Psoas muscle (tissue), 8 donors: ENCODE measurements around the gene HOXB9. TPM values are rescaled to one million over a fixed set of nuclear protein-coding genes. Genes with fewer than 3 reads are reported as not detected.

ENCODE experiments used
- ATAC-seq, 4 donors: fragments of 200-7000 bp; cut with Tn5 transposase; one replicate each; pipeline ENCODE4 v1.9.1; 2020; ENCODE audit warnings: moderate library complexity in 3 of 4, mild to moderate bottlenecking in 2 of 4
- DNase-seq, 2 donors: peaks; one replicate each; pipeline ENCODE4 v3.0.0-alpha.2; 2020
- H3K27ac ChIP-seq: fragments of 200-600 bp; one replicate; pipeline ENCODE4 v1.8.0; 2022
- H3K27me3 ChIP-seq, 3 donors: fragments of 200-600 bp in 1 of 3; one replicate each; pipeline versions ENCODE4 v1.6.1 to v1.8.0; 2013 to 2022; ENCODE audit warnings: low read length in 2 of 3, mild to moderate bottlenecking in 2 of 3, moderate library complexity in 1 of 3; ENCODE audit not compliant: insufficient read depth in 3 of 3
- H3K36me3 ChIP-seq, 2 donors: fragments of 200-600 bp in 1 of 2; one replicate each; pipeline versions ENCODE4 v1.6.1 to v1.8.0; 2013 to 2022; ENCODE audit warnings: low read depth in 1 of 2, mild to moderate bottlenecking in 1 of 2, moderate library complexity in 1 of 2; ENCODE audit not compliant: insufficient read depth in 1 of 2
- H3K4me1 ChIP-seq: fragments of 200-600 bp; one replicate; pipeline ENCODE4 v1.8.0; 2022
- H3K4me3 ChIP-seq: fragments of 200-600 bp; one replicate; pipeline ENCODE4 v1.8.0; 2022; ENCODE audit warnings: mild to moderate bottlenecking
- H3K9me3 ChIP-seq: fragments of 200-600 bp; one replicate; pipeline ENCODE4 v1.8.0; 2022
- WGBS, 3 donors: extraction: QIAGEN DNeasy Blood & Tissue Kit; methylation state at CpG; one replicate each; pipeline versions ENCODE4 v1.1.6 to v1.1.7; 2013; 5-methylcytosine and 5-hydroxymethylcytosine counted together
- intact Hi-C, 2 donors: fragments of 100-400 bp; cut with DNase I; formaldehyde crosslinking; loops; one replicate each; pipeline versions ENCODE4 v1.11.0 to v1.14.2; 2022
- polyA plus RNA-seq, 3 donors: library from polyadenylated mRNA; stranded (reverse); fragments of 200-250 nt; gene quantifications; one replicate each; pipeline ENCODE4 v1.2.3, GENCODE V29; 2013
- total RNA-seq, 4 donors: library from RNA; stranded (reverse); fragmentation: NEBNext Ultra II Directional in 2 of 4; extraction: Animal tissue kit (Norgen Biotek cat#: 25700) in 2 of 4; gene quantifications; one replicate each; pipeline versions ENCODE4 v1.2.1 to v1.2.4, GENCODE V29; 2021 to 2023
- TF ChIP-seq, protein P1 (sequence below): fragments of 200-600 bp; IDR thresholded peaks from one replicate; pipeline ENCODE4 v1.8.0; 2022; ENCODE audit warnings: antibody characterized with exemption
- donor health status: healthy with polysubstance abuse.
- donor health status: DM: no; HTN: no; CAD: no; lungs with moderate emphysema.
- donor health status: Bipolar disorder and iron deficiency.
- donor health status: healthy.
- donor health status: DM: yes; HTN: yes; CAD: no.
- donor health status: DM: no; HTN: no; CAD: no.
- donor health status: DM: no; HTN: no; CAD: no.
- donor health status: DM: yes; HTN: yes; CAD: no.

HOXB9 gene
- total and polyA plus RNA-seq, 7 donors, result 0.01 to 0.10 (median 0.03) TPM; not detected in 4

DNA sequence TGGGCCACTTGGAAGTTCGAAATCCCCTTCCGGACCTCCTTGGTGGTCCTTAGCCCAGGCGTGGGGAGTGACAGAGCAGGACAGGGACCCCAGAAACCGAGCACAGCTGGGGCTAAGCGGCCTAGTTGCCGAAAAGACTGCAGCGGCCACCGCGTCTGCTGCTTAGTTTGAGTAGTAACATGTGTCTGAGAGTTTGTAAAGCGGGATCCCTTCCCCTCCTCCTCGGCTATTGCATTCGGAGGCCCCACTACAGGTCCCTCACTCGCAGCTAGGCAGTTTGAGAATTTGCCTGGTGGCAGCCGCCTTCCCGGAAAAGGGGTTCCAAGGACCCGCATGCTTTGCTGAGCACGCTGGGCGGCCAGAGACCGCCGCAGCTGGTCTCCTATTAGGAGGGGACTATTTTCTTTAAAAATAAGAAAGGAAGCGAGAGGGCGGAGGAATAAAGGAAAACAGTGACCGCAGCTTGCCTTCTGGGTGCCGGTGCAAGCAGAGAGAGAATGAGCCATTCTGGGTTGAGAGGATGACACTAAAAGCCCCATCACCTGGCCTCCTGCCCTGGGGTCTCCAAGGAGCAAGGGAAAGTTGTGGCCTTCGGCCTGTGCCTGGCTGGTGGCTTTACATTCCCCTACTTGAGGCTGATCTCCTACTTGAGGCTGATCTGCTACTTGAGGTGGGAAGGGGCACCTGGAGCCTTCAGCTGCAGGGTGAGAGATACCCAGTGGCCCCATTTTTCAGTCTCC is 31.4 kb downstream of the HOXB9 start:
- H3K36me3 ChIP-seq, result no peaks in the 10 kb centered on the region
- no peaks in the 10 kb centered on the region for H3K9me3 ChIP-seq
- H3K4me3 ChIP-seq, result no peak overlapping the region
- TF ChIP-seq, protein P1, sequence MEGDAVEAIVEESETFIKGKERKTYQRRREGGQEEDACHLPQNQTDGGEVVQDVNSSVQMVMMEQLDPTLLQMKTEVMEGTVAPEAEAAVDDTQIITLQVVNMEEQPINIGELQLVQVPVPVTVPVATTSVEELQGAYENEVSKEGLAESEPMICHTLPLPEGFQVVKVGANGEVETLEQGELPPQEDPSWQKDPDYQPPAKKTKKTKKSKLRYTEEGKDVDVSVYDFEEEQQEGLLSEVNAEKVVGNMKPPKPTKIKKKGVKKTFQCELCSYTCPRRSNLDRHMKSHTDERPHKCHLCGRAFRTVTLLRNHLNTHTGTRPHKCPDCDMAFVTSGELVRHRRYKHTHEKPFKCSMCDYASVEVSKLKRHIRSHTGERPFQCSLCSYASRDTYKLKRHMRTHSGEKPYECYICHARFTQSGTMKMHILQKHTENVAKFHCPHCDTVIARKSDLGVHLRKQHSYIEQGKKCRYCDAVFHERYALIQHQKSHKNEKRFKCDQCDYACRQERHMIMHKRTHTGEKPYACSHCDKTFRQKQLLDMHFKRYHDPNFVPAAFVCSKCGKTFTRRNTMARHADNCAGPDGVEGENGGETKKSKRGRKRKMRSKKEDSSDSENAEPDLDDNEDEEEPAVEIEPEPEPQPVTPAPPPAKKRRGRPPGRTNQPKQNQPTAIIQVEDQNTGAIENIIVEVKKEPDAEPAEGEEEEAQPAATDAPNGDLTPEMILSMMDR, result no peak
- H3K27ac ChIP-seq, result no peak overlapping the region
- 66 to 76% (median 73%) methylated on average over 25 of the region's 25 CpGs for WGBS, 3 donors
- peaks cover 0 to 92% (median 40%) of the 10 kb centered on the region in 3 donors for H3K27me3 ChIP-seq
- no peak for DNase-seq
- intact Hi-C loops, result loop anchor here in 1 of 2 donors (10.0 kb wide), 1 partner anchor 570 kb away; no protein-coding TSS in a partner anchor
- ATAC-seq, result no peak
- peaks cover 10% of the 10 kb centered on the region for H3K4me1 ChIP-seq

DNA sequence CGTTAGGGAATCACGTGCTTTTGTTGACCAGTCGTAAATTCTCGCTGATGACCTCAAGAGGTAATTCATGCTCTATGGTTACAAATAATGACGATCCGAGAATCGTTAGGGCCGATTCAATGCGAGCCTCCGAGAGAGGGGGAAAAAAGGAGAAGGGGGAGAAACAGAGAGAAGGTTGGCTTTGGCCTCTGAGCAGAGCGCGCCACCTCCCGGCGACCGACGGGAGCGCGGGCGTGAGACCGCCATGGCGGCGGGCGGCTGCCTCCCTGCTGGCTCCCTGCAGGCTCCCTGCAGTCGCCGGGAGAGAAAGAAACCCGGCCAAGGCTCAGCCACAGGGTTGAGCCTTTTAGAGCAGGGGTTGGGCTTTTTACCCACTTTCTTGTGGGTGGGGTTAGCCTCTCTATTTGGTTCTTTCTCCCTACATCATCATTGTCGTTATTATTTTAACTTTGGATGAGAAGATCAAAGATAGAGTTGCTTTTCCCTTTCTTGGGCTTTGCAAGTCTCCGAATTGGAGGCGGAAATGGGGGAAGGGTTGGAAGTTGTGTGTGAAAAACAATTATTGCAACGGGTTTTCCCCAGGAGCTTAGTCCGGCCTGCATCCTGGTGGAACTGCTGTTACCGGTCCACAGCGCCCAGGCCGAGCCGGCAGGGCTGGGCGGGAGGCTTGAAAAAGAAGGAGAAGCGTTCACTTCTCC is 32.2 kb downstream of the HOXB9 start:
- Histone ChIP-seq H3K9me3 (no peaks in the 10 kb centered on the region), H3K27ac (no peak overlapping the region), H3K4me1 (peaks cover 10% of the 10 kb centered on the region), H3K36me3 (no peaks in the 10 kb centered on the region), H3K27me3 (peaks cover 0 to 91% (median 41%) of the 10 kb centered on the region in 3 donors), H3K4me3 (peak overlapping the region; percentile 50)
- peak; percentile 68 to 76 (median 72) for ATAC-seq
- DNase-seq, result peak; percentile 83 to 85
- 16 to 19% (median 18%) methylated on average over 31 to 37 of the region's 37 CpGs for WGBS, 3 donors
- intact Hi-C loops, result loop anchor here in 1 of 2 donors (10.0 kb wide), 1 partner anchor 569 kb away; no protein-coding TSS in a partner anchor
- TF ChIP-seq, protein P1, result peak; percentile 90

DNA sequence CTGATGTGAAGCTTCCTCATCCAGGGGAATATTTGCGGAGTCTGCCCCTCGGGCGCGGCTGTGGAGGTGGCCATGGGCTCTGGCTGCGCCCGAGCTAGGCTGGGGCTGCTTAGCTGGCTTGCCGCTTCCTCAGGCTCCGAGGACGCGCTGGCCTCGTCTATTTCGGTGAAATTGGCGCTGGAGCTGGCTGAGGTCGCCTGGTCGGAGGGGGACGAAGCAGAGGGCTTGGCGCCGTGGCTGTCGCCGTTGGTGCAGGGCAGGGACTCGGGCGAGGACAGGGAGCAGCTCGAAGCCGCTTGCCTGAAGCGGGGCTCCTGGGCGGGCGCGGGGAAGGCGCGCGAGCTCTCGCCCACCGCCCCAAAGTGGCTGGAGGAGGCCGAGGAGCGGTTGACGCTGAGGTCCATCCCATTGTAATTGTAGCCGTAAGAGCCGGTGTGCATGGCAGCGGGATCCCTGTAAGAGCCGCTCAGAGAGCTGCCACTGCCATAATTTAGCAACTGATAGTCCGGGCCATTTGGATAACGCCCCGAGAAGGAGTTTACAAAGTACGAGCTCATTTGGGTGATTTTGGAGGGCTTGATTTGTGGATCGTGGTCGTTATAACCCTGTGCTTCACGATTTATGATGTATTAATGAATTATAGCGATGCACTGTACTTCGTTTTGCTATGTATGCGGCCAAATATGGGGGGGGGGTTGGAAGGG is 32.9 kb downstream of the HOXB9 start, which contains the start of gene HOXB5:
Gene HOXB5, minus strand, starts transcription at position 654 of the 704 bp plus-strand sequence. Its CDS starts 97 bp downstream, at position 557.
- no peaks in the 10 kb centered on the region for H3K9me3 ChIP-seq
- 11 to 16% (median 12%) methylated on average over 49 to 50 of the region's 50 CpGs for WGBS, 3 donors
- intact Hi-C loops, result loop anchor here in 1 of 2 donors (10.0 kb wide), 1 partner anchor 568 kb away; no protein-coding TSS in a partner anchor
- H3K27me3 ChIP-seq, result peaks cover 0 to 86% (median 39%) of the 10 kb centered on the region in 3 donors
- peaks cover 6% of the 10 kb centered on the region for H3K4me1 ChIP-seq
- DNase-seq, result no peak
- no peaks in the 10 kb centered on the region for H3K36me3 ChIP-seq
- H3K27ac ChIP-seq, result no peak within 1 kb of the TSS
- ATAC-seq, result peak in 1 of 4 donors; percentile 19
- TF ChIP-seq, protein P1, result no peak
- peak within 1 kb of the TSS; percentile 50 for H3K4me3 ChIP-seq

DNA sequence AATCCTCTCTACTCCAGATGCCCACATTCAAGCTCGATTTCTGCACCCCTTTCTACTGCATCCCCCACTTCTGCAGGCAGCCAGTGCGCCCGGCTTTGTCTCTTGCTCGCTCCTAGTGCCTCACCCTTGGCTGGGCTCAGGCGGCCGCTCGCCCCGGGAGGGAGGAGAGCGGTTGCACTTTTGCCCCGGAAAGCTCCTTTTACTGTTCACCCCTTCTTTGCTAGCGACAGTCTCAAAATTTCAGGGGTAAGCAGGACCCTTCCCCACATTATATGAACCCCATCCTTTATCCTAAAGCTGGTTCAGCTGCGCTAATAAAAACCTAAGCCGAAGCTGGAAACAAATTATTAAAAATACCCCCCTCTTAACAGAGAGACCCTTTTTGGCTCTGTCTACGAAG is 33.6 kb downstream of the HOXB9 start:
- TF ChIP-seq, protein P1, result no peak
- peaks cover 3% of the 10 kb centered on the region for H3K4me1 ChIP-seq
- peaks cover 0 to 84% (median 37%) of the 10 kb centered on the region in 3 donors for H3K27me3 ChIP-seq
- no peaks in the 10 kb centered on the region for H3K9me3 ChIP-seq
- H3K4me3 ChIP-seq, result no peak overlapping the region
- 36 to 51% (median 38%) methylated on average over 14 of the region's 14 CpGs for WGBS, 3 donors
- no peaks in the 10 kb centered on the region for H3K36me3 ChIP-seq
- ATAC-seq (no peak), DNase-seq (no peak)
- intact Hi-C loops, result loop anchor here in 1 of 2 donors (10.0 kb wide), 1 partner anchor 568 kb away; no protein-coding TSS in a partner anchor
- no peak overlapping the region for H3K27ac ChIP-seq
